PC-3 (cell line): ENCODE results near the gene MEGF10. TPM values are rescaled to one million over a fixed set of nuclear protein-coding genes. Genes with fewer than 3 reads are reported as not detected.

Source experiments
- ATAC-seq: fragments of 200-7000 bp; cut with Tn5 transposase; 2 replicates; pipeline ENCODE4 v1.9.1; 2020; ENCODE audit warnings: mild to moderate bottlenecking, moderate library complexity
- BruUV-seq: library from RNA; stranded (reverse); fragments of 400-500 nt; replicated peaks from 2 replicates; lab custom pipeline; 2021; lab: Mats Ljungman, UMichigan
- CTCF ChIA-PET: fragments of 300-600 bp; sonication (Branson Sonifier 250); formaldehyde crosslinking; loops from one replicate; lab custom pipeline; 2022; ENCODE audit warnings: antibody characterized with exemption; lab: Charles Lee
- POLR2A ChIA-PET: fragments of 300-600 bp; sonication (Branson Sonifier 250); formaldehyde crosslinking; loops from one replicate; lab custom pipeline; 2022; ENCODE audit warnings: antibody characterized with exemption; ENCODE audit not compliant: unreplicated experiment; lab: Charles Lee
- DNase-seq: peaks from one replicate; pipeline ENCODE4 v3.0.0-alpha.2; 2015
- H2AFZ ChIP-seq: fragments of 300-600 bp; sonication (generic); 2 replicates; pipeline ENCODE4 v1.6.0; 2016; ENCODE audit warnings: antibody characterized with exemption, low read length
- H3F3A ChIP-seq: fragments of 300-600 bp; sonication (generic); one replicate; pipeline ENCODE4 v1.6.0; 2017; ENCODE audit warnings: antibody characterized with exemption, low read length, control low read depth, mild to moderate bottlenecking; ENCODE audit not compliant: unreplicated experiment
- H3K27ac ChIP-seq: fragments of 300-600 bp; sonication (generic); 2 replicates; pipeline ENCODE4 v1.5.1; 2016; ENCODE audit warnings: mild to moderate bottlenecking, low read length
- H3K27me3 ChIP-seq: fragments of 300-600 bp; sonication (generic); 2 replicates; pipeline ENCODE4 v1.6.1; 2016; ENCODE audit warnings: low read length, mixed read lengths
- H3K36me3 ChIP-seq: fragments of 300-600 bp; sonication (generic); 2 replicates; pipeline ENCODE4 v1.6.1; 2016; ENCODE audit warnings: low read depth, mixed run types, low read length, mixed read lengths
- H3K4me1 ChIP-seq: fragments of 300-600 bp; sonication (generic); 2 replicates; pipeline ENCODE4 v1.5.1; 2016; ENCODE audit warnings: low read length; ENCODE audit not compliant: insufficient read depth
- H3K4me2 ChIP-seq: fragments of 300-600 bp; sonication (generic); 2 replicates; pipeline ENCODE4 v1.6.0; 2016; ENCODE audit warnings: low read length
- H3K4me3 ChIP-seq: fragments of 300-600 bp; sonication (generic); 2 replicates; pipeline ENCODE4 v1.5.1; 2016; ENCODE audit warnings: mild to moderate bottlenecking, low read length, mixed read lengths
- H3K79me2 ChIP-seq: fragments of 300-600 bp; sonication (generic); 2 replicates; pipeline ENCODE4 v1.6.1; 2017; ENCODE audit warnings: low read length, mixed read lengths
- H3K9ac ChIP-seq: fragments of 300-600 bp; sonication (generic); 2 replicates; pipeline ENCODE4 v1.6.0; 2016; ENCODE audit warnings: mild to moderate bottlenecking, low read length
- H3K9me2 ChIP-seq: fragments of 300-600 bp; sonication (generic); replicated peaks from 2 replicates; pipeline ENCODE4 v1.6.1; 2016; ENCODE audit warnings: mixed run types, low read length, mixed read lengths
- H3K9me3 ChIP-seq: fragments of 300-600 bp; sonication (generic); 2 replicates; pipeline ENCODE4 v1.6.1; 2016; ENCODE audit warnings: low read length, mixed read lengths
- H4K20me1 ChIP-seq: fragments of 300-600 bp; sonication (generic); 2 replicates; pipeline ENCODE4 v1.6.1; 2016; ENCODE audit warnings: low read length, mixed read lengths
- CTCF ChIP-seq: fragments of 300-600 bp; sonication (generic); conservative IDR thresholded peaks from 2 replicates; pipeline ENCODE4 v1.5.1; 2017; ENCODE audit warnings: antibody characterized with exemption, low read depth, mild to moderate bottlenecking, low read length
- EZH2 ChIP-seq: fragments of 300-600 bp; sonication (generic); IDR thresholded peaks from one replicate; pipeline ENCODE4 v1.6.1; 2017; ENCODE audit warnings: antibody characterized with exemption, mild to moderate bottlenecking, low read length; ENCODE audit not compliant: unreplicated experiment
- EZH2phosphoT487 ChIP-seq: fragments of 300-600 bp; sonication (generic); IDR thresholded peaks from 2 replicates; pipeline ENCODE4 v1.6.1; 2018; ENCODE audit warnings: mild to moderate bottlenecking, antibody characterized with exemption, low read length, borderline replicate concordance
- intact Hi-C: fragments of 100-400 bp; cut with micrococcal nuclease; formaldehyde crosslinking; loops from 2 replicates; pipeline ENCODE4 v1.9.0; 2023
- total RNA-seq: library from RNA; depleted of rRNA; stranded (reverse); fragments of >200 nt; gene quantifications from 2 replicates; pipeline ENCODE4 v1.2.3, GENCODE V29; 2014

MEGF10 gene
- total RNA-seq, 1 experiment from 2014 or later = not detected

GRCh38 chr5:127396490-127397155 is 106.0 kb downstream of the MEGF10 start:
- Histone ChIP-seq H3K79me2 (no peaks in the 10 kb centered on the region), H3K9me3 (no peaks in the 10 kb centered on the region), H3K4me3 (no peak overlapping the region), H3K9me2 (no peaks in the 10 kb centered on the region), H3K4me2 (no peak overlapping the region), H3K4me1 (no peaks in the 10 kb centered on the region), H4K20me1 (no peaks in the 10 kb centered on the region), H3F3A (no peaks in the 10 kb centered on the region), H3K9ac (no peak overlapping the region), H3K27ac (no peak overlapping the region), H2AFZ (no peak overlapping the region), H3K27me3 (peaks cover 59% of the 10 kb centered on the region), H3K36me3 (no peaks in the 10 kb centered on the region)
- ATAC-seq (no peak), DNase-seq (no peak)
- intact Hi-C loops = no loop called here
- no TSS peak for BruUV-seq
- ChIA-PET CTCF (no interaction called here), POLR2A (no interaction called here)
- no peak for TF ChIP-seq CTCF

- H3K9me3 ChIP-seq = no peaks in the 10 kb centered on the region
- no peaks in the 10 kb centered on the region; the same call in 1 of the 2 replicates for H4K20me1 ChIP-seq
- no peak overlapping the region for H3K9ac ChIP-seq
- no peaks in the 10 kb centered on the region for H3K79me2 ChIP-seq
- intact Hi-C loops = no loop called here
- H3F3A ChIP-seq = no peaks in the 10 kb centered on the region
- ATAC-seq (no peak), DNase-seq (no peak)
- no peaks in the 10 kb centered on the region for H3K36me3 ChIP-seq
- CTCF ChIA-PET = no interaction called here
- no TSS peak for BruUV-seq
- no peaks in the 10 kb centered on the region for H3K4me1 ChIP-seq
- H2AFZ ChIP-seq = no peak overlapping the region
- H3K9me2 ChIP-seq = no peaks in the 10 kb centered on the region
- no peak overlapping the region for H3K27ac ChIP-seq
- no peak for TF ChIP-seq EZH2phosphoT487
- no peak for TF ChIP-seq CTCF
- TF ChIP-seq EZH2 = no peak
- POLR2A ChIA-PET = no interaction called here
- H3K4me2 ChIP-seq = no peak overlapping the region
- H3K4me3 ChIP-seq = no peak overlapping the region
- H3K27me3 ChIP-seq = peaks cover 55% of the 10 kb centered on the region; the same call in 1 of the 2 replicates
Observed at GRCh38 chr5:127398508-127398907, 107.9 kb downstream of the MEGF10 start.

- H2AFZ ChIP-seq = no peak overlapping the region
- H3K9me2 ChIP-seq = no peaks in the 10 kb centered on the region
- no peak overlapping the region for H3K4me3 ChIP-seq
- no peak for DNase-seq
- no peak for ATAC-seq
- intact Hi-C loops = no loop called here
- H3K79me2 ChIP-seq = no peaks in the 10 kb centered on the region
- no peak overlapping the region for H3K9ac ChIP-seq
- H3K4me2 ChIP-seq = no peak overlapping the region
- no peaks in the 10 kb centered on the region; the same call in 1 of the 2 replicates for H4K20me1 ChIP-seq
- H3K27me3 ChIP-seq = peaks cover 51% of the 10 kb centered on the region; the same call in 1 of the 2 replicates
- CTCF ChIA-PET = no interaction called here
- no peaks in the 10 kb centered on the region for H3K36me3 ChIP-seq
- TF ChIP-seq EZH2 (no peak), EZH2phosphoT487 (no peak), CTCF (no peak)
- H3K27ac ChIP-seq = no peak overlapping the region
- H3K4me1 ChIP-seq = no peaks in the 10 kb centered on the region
- BruUV-seq = no TSS peak
- POLR2A ChIA-PET = no interaction called here
- H3F3A ChIP-seq = no peaks in the 10 kb centered on the region
- H3K9me3 ChIP-seq = no peaks in the 10 kb centered on the region
Observed at GRCh38 chr5:127399068-127399467, 108.5 kb downstream of the MEGF10 start.
